Ishikawa (cell line): Measurements from ENCODE around the gene PRR36.

Source experiments
- CEBPB ChIP-seq: IDR thresholded peaks from 2 replicates; pipeline ENCODE4 v1.6.1; 2012
- EP300 ChIP-seq: IDR thresholded peaks from 2 replicates; pipeline ENCODE4 v1.6.1; 2012; ENCODE audit warnings: borderline replicate concordance
- RAD21 ChIP-seq: IDR thresholded peaks from 2 replicates; pipeline ENCODE4 v1.6.1; 2012; ENCODE audit warnings: low read depth
- TAF1 ChIP-seq: IDR thresholded peaks from 2 replicates; pipeline ENCODE4 v1.6.1; 2012; ENCODE audit warnings: low read depth, mild to moderate bottlenecking
- TEAD4 ChIP-seq: IDR thresholded peaks from 2 replicates; pipeline ENCODE4 v1.6.1; 2012
- ZBTB7A ChIP-seq: IDR thresholded peaks from 2 replicates; pipeline ENCODE4 v1.6.1; 2012; ENCODE audit warnings: low read depth
- TF ChIP-seq, protein P1 (sequence below): IDR thresholded peaks from 2 replicates; pipeline ENCODE4 v1.6.1; 2012; ENCODE audit warnings: low read depth, mild to moderate bottlenecking

DNA sequence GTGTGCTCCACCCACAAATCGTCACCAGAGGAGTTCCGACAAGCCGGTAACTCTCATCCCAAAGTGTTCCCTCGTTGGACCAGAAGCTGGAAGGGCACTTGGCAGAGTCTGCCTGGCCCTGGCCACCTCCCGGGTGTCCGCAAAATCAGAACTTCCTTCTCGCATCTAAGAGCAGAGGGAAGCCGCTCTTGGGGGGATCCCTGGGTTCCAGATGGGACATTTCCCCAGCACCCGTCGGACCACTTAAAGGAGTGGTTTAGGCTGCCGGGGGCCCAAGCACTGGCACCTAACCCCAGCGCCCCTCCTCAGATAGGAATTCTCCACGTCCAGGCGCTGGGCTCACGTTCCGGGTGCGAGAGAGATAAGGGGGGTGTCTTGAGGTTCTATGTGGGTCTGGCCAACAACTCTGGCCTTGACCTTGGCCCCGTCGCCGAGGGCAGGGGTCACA, 28.6 kb upstream of the PRR36 start:
- TF ChIP-seq, protein P1, sequence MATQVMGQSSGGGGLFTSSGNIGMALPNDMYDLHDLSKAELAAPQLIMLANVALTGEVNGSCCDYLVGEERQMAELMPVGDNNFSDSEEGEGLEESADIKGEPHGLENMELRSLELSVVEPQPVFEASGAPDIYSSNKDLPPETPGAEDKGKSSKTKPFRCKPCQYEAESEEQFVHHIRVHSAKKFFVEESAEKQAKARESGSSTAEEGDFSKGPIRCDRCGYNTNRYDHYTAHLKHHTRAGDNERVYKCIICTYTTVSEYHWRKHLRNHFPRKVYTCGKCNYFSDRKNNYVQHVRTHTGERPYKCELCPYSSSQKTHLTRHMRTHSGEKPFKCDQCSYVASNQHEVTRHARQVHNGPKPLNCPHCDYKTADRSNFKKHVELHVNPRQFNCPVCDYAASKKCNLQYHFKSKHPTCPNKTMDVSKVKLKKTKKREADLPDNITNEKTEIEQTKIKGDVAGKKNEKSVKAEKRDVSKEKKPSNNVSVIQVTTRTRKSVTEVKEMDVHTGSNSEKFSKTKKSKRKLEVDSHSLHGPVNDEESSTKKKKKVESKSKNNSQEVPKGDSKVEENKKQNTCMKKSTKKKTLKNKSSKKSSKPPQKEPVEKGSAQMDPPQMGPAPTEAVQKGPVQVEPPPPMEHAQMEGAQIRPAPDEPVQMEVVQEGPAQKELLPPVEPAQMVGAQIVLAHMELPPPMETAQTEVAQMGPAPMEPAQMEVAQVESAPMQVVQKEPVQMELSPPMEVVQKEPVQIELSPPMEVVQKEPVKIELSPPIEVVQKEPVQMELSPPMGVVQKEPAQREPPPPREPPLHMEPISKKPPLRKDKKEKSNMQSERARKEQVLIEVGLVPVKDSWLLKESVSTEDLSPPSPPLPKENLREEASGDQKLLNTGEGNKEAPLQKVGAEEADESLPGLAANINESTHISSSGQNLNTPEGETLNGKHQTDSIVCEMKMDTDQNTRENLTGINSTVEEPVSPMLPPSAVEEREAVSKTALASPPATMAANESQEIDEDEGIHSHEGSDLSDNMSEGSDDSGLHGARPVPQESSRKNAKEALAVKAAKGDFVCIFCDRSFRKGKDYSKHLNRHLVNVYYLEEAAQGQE: no peak
- TF ChIP-seq EP300 (no peak), RAD21 (no peak), TEAD4 (no peak), CEBPB (no peak), ZBTB7A (no peak), TAF1 (no peak)
